Esophagus muscularis mucosa (tissue), 4 donors: Measurements from ENCODE around the gene OLIG3. TPM values are rescaled to one million over a fixed set of nuclear protein-coding genes. Genes with fewer than 3 reads are reported as not detected.

Experiments used
- DNase-seq: peaks from one replicate; pipeline ENCODE4 v3.0.0-alpha.2; 2017; ENCODE audit errors: extremely low spot score
- H3K27ac ChIP-seq, 4 donors: fragments of 200-600 bp; sonication (generic); replicated peaks in 1 of 4; 1 replicate in 3 of 4; 2 replicates in 1 of 4; pipeline ENCODE4 v1.5.1; 2016 to 2019; ENCODE audit warnings: mild to moderate bottlenecking in 1 of 4
- H3K27me3 ChIP-seq, 4 donors: fragments of 200-600 bp; sonication (generic); one replicate each; pipeline versions ENCODE4 v1.5.1 to v1.6.0; 2016 to 2019
- H3K36me3 ChIP-seq, 4 donors: fragments of 200-600 bp; sonication (generic); one replicate each; pipeline ENCODE4 v1.5.1; 2016 to 2019
- H3K4me1 ChIP-seq, 4 donors: fragments of 200-600 bp; sonication (generic); one replicate each; pipeline ENCODE4 v1.5.1; 2016 to 2019
- H3K4me3 ChIP-seq, 4 donors: fragments of 200-600 bp; sonication (generic); 1 replicate in 2 of 4; 2 replicates in 2 of 4; pipeline ENCODE4 v1.5.1; 2016 to 2019; ENCODE audit warnings: mild to moderate bottlenecking in 4 of 4, moderate library complexity in 1 of 4
- H3K9me3 ChIP-seq, 4 donors: fragments of 200-600 bp; sonication (generic); 1 replicate in 3 of 4; 2 replicates in 1 of 4; pipeline ENCODE4 v1.5.1; 2016 to 2019
- EP300 ChIP-seq: sonication (generic); formaldehyde crosslinking; IDR thresholded peaks from one replicate; pipeline ENCODE4 v1.6.1; 2017; ENCODE audit warnings: antibody characterized with exemption
- POLR2A ChIP-seq: fragments of 450-650 bp; IDR thresholded peaks from one replicate; pipeline ENCODE4 v1.6.1; 2017; ENCODE audit warnings: antibody characterized with exemption, moderate library complexity, mild to moderate bottlenecking, low read depth
- POLR2AphosphoS5 ChIP-seq, 2 donors: sonication (generic); formaldehyde crosslinking; IDR thresholded peaks; one replicate each; pipeline ENCODE4 v1.6.1; 2017; ENCODE audit warnings: antibody characterized with exemption in 2 of 2
- WGBS: methylation state at CpG from one replicate; pipeline ENCODE4 v1.1.5; 2018; 5-methylcytosine and 5-hydroxymethylcytosine counted together
- intact Hi-C: fragments of 100-400 bp; cut with DNase I; formaldehyde crosslinking; loops from one replicate; pipeline ENCODE4 v1.15.1; 2023
- total RNA-seq, 4 donors: library from RNA; depleted of rRNA; stranded (reverse); fragments of >200 nt; gene quantifications; one replicate each; pipeline versions ENCODE4 v1.1.0 to v1.2.1, GENCODE V29; 2016
- TF ChIP-seq, protein P1 (sequence below), 3 experiments: fragments of 200-600 bp in 2 of 3; fragments of 450-650 bp in 1 of 3; sonication (generic) in 2 of 3; IDR thresholded peaks; one replicate each; pipeline ENCODE4 v1.5.1; 2017 to 2019; ENCODE audit warnings: antibody characterized with exemption in 3 of 3, mild to moderate bottlenecking in 2 of 3, moderate library complexity in 1 of 3

OLIG3 gene
- total RNA-seq, 4 donors from 2014 or later = 0.32 TPM; not detected in 3

DNA sequence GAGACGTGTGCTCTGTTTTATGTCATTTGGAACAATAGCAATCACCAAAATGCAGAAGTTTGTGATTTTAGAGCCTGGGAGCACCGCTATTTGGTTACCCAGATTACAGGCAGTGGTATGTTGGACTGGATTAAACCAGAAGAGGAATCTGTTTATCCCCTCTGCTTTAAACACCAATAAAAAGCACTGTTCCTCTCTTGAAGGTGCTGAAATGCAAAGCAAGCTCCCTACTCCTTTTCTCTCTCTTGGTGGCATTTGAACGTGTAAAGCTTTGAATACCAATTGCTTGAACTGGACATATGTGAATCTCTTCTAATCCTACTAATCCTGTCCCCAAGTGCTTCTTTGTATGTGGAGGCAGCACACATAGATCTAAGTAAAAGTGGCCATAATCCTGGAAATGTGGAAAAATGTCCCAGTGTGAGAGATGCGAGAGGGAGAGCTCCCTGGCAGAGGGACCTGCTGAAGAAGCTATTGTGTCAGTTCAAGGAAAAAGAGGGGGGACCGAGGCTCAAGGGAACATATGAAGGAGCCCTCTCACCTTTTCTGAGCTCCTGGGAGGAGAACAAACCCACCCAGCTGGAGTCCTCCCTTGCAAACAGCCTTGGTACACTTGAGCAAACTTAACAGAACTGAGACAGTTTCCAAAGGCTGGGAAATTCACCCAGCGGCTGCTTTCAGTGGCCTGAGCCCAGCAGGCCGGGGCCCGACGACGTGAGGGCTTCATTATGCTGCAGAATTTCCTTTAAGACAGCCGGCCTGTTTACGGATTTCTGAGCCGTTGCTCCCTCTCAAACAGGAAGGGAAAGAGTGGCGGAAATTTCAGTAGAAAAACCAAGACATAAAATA is 18.8 kb upstream of the OLIG3 start:
- TF ChIP-seq, protein P1, sequence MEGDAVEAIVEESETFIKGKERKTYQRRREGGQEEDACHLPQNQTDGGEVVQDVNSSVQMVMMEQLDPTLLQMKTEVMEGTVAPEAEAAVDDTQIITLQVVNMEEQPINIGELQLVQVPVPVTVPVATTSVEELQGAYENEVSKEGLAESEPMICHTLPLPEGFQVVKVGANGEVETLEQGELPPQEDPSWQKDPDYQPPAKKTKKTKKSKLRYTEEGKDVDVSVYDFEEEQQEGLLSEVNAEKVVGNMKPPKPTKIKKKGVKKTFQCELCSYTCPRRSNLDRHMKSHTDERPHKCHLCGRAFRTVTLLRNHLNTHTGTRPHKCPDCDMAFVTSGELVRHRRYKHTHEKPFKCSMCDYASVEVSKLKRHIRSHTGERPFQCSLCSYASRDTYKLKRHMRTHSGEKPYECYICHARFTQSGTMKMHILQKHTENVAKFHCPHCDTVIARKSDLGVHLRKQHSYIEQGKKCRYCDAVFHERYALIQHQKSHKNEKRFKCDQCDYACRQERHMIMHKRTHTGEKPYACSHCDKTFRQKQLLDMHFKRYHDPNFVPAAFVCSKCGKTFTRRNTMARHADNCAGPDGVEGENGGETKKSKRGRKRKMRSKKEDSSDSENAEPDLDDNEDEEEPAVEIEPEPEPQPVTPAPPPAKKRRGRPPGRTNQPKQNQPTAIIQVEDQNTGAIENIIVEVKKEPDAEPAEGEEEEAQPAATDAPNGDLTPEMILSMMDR (IDR thresholded peaks at IDR 0.05) = no peak
- no peak for TF ChIP-seq EP300
- TF ChIP-seq POLR2A = no peak
- TF ChIP-seq POLR2AphosphoS5 (IDR thresholded peaks at IDR 0.05) = no peak
- WGBS = 34% methylated on average over 14 of the region's 14 CpGs
- no peak overlapping the region for H3K27ac ChIP-seq
- no peaks in the 10 kb centered on the region for H3K36me3 ChIP-seq
- no peak overlapping the region for H3K4me3 ChIP-seq
- H3K4me1 ChIP-seq = no peaks in the 10 kb centered on the region
- H3K27me3 ChIP-seq = peaks cover 0 to 52% (median 0%) of the 10 kb centered on the region in 4 donors
- intact Hi-C loops = no loop called here
- DNase-seq = no peak
- H3K9me3 ChIP-seq = peaks cover 0 to 18% (median 10%) of the 10 kb centered on the region in 4 donors

DNA sequence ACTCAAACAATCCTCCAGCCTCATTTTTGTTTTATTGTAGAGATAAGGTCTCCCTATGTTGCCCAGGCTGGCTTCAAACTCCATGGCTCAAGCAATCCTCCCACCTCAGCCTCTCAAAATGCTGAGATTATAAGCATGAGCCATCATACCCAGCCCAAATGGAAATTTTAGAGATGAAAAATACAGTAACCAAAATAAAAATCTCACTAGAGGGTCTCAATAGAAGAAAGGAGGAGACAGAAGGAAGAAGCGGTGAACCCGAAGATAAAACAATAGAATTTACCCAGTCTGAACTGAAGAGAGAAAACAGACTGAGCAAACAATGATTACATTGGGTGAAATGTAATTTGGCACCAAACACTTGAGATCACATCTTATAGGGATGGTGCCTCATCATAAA is 16.7 kb upstream of the OLIG3 start:
- intact Hi-C loops = no loop called here
- Histone ChIP-seq H3K4me1 (no peaks in the 10 kb centered on the region), H3K9me3 (peaks cover 0 to 18% (median 10%) of the 10 kb centered on the region in 4 donors), H3K36me3 (no peaks in the 10 kb centered on the region), H3K27ac (no peak overlapping the region), H3K27me3 (peaks cover 0 to 47% (median 0%) of the 10 kb centered on the region in 4 donors), H3K4me3 (no peak overlapping the region)
- DNase-seq = no peak
- TF ChIP-seq EP300 = no peak
- no peak for TF ChIP-seq POLR2AphosphoS5 (IDR thresholded peaks at IDR 0.05)
- no peak for TF ChIP-seq POLR2A
- TF ChIP-seq, protein P1 (IDR thresholded peaks at IDR 0.05) = no peak
- 96% methylated on average over 2 of the region's 2 CpGs for WGBS

DNA sequence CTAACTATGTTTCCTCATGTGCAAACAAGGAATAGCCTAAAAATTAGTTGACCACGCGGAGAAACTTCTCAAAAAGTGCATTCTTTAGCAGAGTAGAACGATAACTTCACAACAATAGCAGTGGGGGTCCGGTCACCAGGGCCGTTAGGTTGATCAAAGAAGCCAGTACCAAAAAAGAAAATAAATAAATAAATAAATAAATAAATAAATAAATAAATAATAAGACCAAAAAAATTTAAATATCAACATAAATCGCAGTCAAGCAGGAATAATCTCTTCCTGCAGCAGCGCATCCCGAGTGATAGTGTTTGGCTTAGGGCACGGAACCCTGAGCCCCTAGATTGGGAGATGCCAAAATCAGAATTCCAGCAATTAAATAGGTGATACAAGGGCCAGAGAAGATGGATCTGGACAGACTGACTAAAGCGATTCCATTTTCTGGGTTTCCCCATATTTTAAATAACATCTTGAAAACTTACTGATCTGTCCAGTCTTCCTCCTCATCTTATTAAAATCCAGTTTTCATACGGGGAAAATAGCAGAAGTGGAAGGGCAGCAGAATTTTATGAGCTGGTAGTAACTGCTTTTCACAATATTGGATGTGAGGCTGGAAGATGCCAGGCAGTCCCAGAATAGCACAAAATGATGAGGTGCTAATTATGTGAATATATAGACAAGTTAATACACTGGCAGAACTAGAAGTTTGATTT is 4.4 kb upstream of the OLIG3 start:
- DNase-seq = peak; percentile 82
- 19% methylated on average over 11 of the region's 11 CpGs for WGBS
- peaks cover 15 to 71% (median 58%) of the 10 kb centered on the region in 4 donors for H3K27me3 ChIP-seq
- no peaks in the 10 kb centered on the region for H3K9me3 ChIP-seq
- no peak overlapping the region for H3K4me3 ChIP-seq
- TF ChIP-seq POLR2A (no peak), EP300 (no peak), POLR2AphosphoS5 (IDR thresholded peaks at IDR 0.05) (no peak)
- TF ChIP-seq, protein P1 (IDR thresholded peaks at IDR 0.05) = no peak
- H3K27ac ChIP-seq = no peak overlapping the region
- peaks cover 25 to 46% (median 44%) of the 10 kb centered on the region in 4 donors for H3K4me1 ChIP-seq
- no peaks in the 10 kb centered on the region for H3K36me3 ChIP-seq
- intact Hi-C loops = no loop called here

DNA sequence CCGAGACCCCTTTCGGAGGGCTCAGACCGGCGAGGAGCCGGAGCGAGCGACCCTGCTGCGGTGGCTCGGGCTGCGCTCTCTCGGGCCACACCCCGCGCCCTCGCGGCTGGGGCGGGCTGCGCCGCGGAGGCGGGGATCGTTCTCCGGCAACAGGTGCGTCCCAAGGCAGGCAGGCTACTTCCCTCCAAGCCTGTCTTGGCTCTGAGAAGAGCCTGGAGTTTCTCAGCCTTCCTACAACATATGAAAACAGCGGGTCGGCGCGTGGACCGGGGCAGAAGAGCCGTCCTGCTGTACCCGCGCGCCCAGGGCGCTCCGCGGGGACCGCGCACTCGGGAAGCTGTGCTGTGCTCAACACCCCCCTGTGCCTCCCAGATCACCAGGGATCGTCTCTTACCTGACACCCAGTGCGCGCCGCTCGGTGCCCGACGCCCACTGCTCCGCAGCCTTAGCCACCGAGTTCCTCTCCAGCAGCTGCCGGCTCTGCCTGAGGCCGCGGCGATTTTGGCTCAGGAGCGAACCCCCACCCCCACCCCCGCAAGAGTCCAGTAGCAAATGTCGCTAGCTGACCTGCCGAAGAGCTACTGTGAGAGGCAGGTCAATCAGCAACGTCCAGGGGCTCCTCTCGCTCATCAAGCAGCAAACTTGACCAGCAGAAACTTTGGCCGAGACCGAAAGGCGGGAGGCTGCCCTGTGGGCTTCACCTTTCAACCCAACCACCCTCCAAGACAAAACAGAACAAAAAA is 3.7 kb upstream of the OLIG3 start:
- Histone ChIP-seq H3K4me3 (peak overlapping the region; percentile 33 to 51 (median 40)), H3K4me1 (peaks cover 33 to 53% (median 52%) of the 10 kb centered on the region in 4 donors), H3K9me3 (no peaks in the 10 kb centered on the region), H3K36me3 (no peaks in the 10 kb centered on the region), H3K27ac (no peak overlapping the region), H3K27me3 (peaks cover 19 to 75% (median 66%) of the 10 kb centered on the region in 4 donors)
- DNase-seq = peak; percentile 81
- TF ChIP-seq EP300 = no peak
- TF ChIP-seq, protein P1 (IDR thresholded peaks at IDR 0.05) = no peak
- no peak for TF ChIP-seq POLR2AphosphoS5 (IDR thresholded peaks at IDR 0.05)
- no peak for TF ChIP-seq POLR2A
- WGBS = 6% methylated on average over 17 of the region's 60 CpGs
- intact Hi-C loops = no loop called here
